ENCODE measurements around the gene PRR20G. TPM values are rescaled to one million over a fixed set of nuclear protein-coding genes. Genes with fewer than 3 reads are reported as not detected.

PRR20G gene
- total RNA-seq, 1 donor from 2014 or later: not detected

DNA sequence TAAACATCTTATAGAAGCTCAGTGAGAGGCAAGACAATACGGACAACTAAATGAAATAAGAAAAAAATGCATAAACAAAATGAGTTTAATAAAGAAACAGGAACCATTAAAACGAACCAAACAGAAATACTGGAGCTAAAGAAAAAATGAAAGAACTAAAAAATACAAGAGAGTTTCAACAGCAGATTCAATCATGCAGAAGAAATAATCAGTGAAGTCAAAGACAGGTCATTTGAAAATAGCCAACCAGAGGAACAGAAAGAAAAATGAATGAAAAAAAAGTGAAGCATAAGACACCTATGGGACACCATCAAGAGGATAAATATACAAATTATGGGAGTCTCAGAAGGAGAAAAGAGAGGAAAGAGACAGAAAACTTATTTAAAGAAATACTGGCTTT lies 42.5 kb upstream of the PRR20G start:
- H3K27me3 ChIP-seq (ENCODE audit: insufficient read depth, low read length): no peaks in the 10 kb centered on the region
- Mint-ChIP-seq H3K4me3 (ENCODE audit: unreplicated experiment) (no peak overlapping the region), H3K36me3 (ENCODE audit: low read depth, unreplicated experiment) (no peaks in the 10 kb centered on the region), H3K27ac (ENCODE audit: unreplicated experiment) (no peak overlapping the region), H3K27me3 (ENCODE audit: low read depth, unreplicated experiment) (peaks cover 27% of the 10 kb centered on the region), H3K9me3 (ENCODE audit: unreplicated experiment) (peaks cover 14% of the 10 kb centered on the region), H3K4me1 (ENCODE audit: low read depth, unreplicated experiment) (peaks cover under 1% of the 10 kb centered on the region)
- no peak overlapping the region for H3K9ac ChIP-seq (ENCODE audit: low read length)
- no peaks in the 10 kb centered on the region for H4K20me1 ChIP-seq (ENCODE audit: insufficient read depth, low read length)
- H2AFZ ChIP-seq (ENCODE audit: low read depth, low read length): no peak overlapping the region
- FAIRE-seq (no peak), DNase-seq (ENCODE audit: low read depth) (no peak)
- no peak overlapping the region for H3K4me3 ChIP-seq (ENCODE audit: insufficient read depth, low read depth, low read length)
- H3K27ac ChIP-seq (ENCODE audit: low read depth, low read length): no peak overlapping the region
- no peaks in the 10 kb centered on the region for H3K36me3 ChIP-seq (ENCODE audit: insufficient read depth, low read length)
- H3K79me2 ChIP-seq (ENCODE audit: insufficient read depth, low read length): no peaks in the 10 kb centered on the region
- no peak overlapping the region for H3K4me2 ChIP-seq (ENCODE audit: low read length)
- no peak for TF ChIP-seq EZH2 (IDR thresholded peaks at IDR 0.05; ENCODE audit: insufficient read depth, low read length)
- TF ChIP-seq, protein P1, sequence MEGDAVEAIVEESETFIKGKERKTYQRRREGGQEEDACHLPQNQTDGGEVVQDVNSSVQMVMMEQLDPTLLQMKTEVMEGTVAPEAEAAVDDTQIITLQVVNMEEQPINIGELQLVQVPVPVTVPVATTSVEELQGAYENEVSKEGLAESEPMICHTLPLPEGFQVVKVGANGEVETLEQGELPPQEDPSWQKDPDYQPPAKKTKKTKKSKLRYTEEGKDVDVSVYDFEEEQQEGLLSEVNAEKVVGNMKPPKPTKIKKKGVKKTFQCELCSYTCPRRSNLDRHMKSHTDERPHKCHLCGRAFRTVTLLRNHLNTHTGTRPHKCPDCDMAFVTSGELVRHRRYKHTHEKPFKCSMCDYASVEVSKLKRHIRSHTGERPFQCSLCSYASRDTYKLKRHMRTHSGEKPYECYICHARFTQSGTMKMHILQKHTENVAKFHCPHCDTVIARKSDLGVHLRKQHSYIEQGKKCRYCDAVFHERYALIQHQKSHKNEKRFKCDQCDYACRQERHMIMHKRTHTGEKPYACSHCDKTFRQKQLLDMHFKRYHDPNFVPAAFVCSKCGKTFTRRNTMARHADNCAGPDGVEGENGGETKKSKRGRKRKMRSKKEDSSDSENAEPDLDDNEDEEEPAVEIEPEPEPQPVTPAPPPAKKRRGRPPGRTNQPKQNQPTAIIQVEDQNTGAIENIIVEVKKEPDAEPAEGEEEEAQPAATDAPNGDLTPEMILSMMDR (IDR thresholded peaks at IDR 0.05; ENCODE audit: insufficient read depth, low read depth, low read length): no peak
- peaks cover 3% of the 10 kb centered on the region for H3K9me3 ChIP-seq (ENCODE audit: insufficient read depth, low read depth, low read length)
- H3K4me1 ChIP-seq (ENCODE audit: insufficient read depth, low read length): no peaks in the 10 kb centered on the region

DNA sequence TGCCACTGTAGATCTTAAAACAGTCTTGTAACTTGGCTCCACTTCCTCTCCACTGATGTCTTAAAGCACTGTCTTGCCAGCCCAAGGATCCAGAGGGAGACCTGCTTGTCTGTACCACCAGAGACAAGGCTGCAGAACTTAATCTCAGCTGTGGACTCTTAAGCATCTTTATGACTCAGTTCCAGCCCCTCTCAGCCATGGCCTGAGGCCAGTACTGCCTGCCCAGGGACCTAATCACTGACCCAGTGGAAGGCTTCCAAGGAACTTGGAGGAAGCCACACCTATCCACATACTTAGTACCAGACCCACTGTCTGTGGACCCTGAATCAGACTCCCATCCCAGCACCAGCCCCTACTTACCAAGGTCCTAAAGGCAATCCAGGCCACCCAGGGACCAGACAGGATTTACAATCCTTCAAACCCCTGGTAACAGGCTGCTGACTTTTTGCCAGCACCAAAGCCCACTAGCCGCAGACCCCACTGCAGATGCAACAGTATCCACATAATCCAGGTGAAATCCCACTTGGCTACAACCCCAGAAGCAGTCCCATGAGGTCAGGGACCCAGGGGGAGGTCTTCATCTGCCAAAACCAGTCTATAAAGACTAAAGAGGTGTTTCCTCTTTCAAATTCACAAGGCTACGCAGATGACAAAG lies 41.9 kb upstream of the PRR20G start:
- H3K36me3 Mint-ChIP-seq (ENCODE audit: low read depth, unreplicated experiment): no peaks in the 10 kb centered on the region
- peaks cover 12% of the 10 kb centered on the region for H3K9me3 Mint-ChIP-seq (ENCODE audit: unreplicated experiment)
- Histone ChIP-seq H4K20me1 (ENCODE audit: insufficient read depth, low read length) (no peaks in the 10 kb centered on the region), H3K4me2 (ENCODE audit: low read length) (no peak overlapping the region), H3K9me3 (ENCODE audit: insufficient read depth, low read depth, low read length) (peaks cover 3% of the 10 kb centered on the region), H3K36me3 (ENCODE audit: insufficient read depth, low read length) (no peaks in the 10 kb centered on the region), H3K9ac (ENCODE audit: low read length) (no peak overlapping the region), H3K27me3 (ENCODE audit: insufficient read depth, low read length) (no peaks in the 10 kb centered on the region), H3K4me3 (ENCODE audit: insufficient read depth, low read depth, low read length) (no peak overlapping the region), H3K4me1 (ENCODE audit: insufficient read depth, low read length) (no peaks in the 10 kb centered on the region), H3K79me2 (ENCODE audit: insufficient read depth, low read length) (no peaks in the 10 kb centered on the region), H3K27ac (ENCODE audit: low read depth, low read length) (no peak overlapping the region), H2AFZ (ENCODE audit: low read depth, low read length) (no peak overlapping the region)
- peaks cover 30% of the 10 kb centered on the region for H3K27me3 Mint-ChIP-seq (ENCODE audit: low read depth, unreplicated experiment)
- DNase-seq (ENCODE audit: low read depth) (no peak), FAIRE-seq (no peak)
- TF ChIP-seq EZH2 (IDR thresholded peaks at IDR 0.05; ENCODE audit: insufficient read depth, low read length): no peak
- TF ChIP-seq, protein P1 (IDR thresholded peaks at IDR 0.05; ENCODE audit: insufficient read depth, low read depth, low read length): no peak
- H3K27ac Mint-ChIP-seq (ENCODE audit: unreplicated experiment): no peak overlapping the region
- no peak overlapping the region for H3K4me3 Mint-ChIP-seq (ENCODE audit: unreplicated experiment)
- H3K4me1 Mint-ChIP-seq (ENCODE audit: low read depth, unreplicated experiment): peaks cover 6% of the 10 kb centered on the region

DNA sequence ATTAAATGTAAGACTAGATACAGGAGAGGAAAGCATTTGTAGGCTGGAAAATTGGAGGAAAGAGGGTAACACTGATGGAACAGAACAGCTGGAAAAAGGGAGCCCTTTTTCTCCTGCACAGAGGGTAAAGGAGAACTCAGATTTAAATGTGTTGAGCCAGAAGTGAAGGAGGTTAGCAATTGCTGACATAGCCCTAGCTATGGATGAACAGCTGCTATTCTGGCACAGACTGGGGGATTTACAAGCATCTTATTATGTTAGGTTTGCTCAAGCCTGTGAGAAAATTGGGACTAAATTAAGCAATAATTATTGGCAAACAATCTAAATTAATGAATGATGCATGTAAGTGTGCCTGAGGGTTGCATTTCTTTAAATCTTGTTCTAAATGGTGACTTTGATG lies 40.6 kb upstream of the PRR20G start:
- Histone ChIP-seq H3K4me1 (ENCODE audit: insufficient read depth, low read length) (no peaks in the 10 kb centered on the region), H2AFZ (ENCODE audit: low read depth, low read length) (no peak overlapping the region), H3K4me3 (ENCODE audit: insufficient read depth, low read depth, low read length) (no peak overlapping the region), H3K79me2 (ENCODE audit: insufficient read depth, low read length) (no peaks in the 10 kb centered on the region), H3K27ac (ENCODE audit: low read depth, low read length) (no peak overlapping the region), H4K20me1 (ENCODE audit: insufficient read depth, low read length) (no peaks in the 10 kb centered on the region), H3K9me3 (ENCODE audit: insufficient read depth, low read depth, low read length) (peaks cover 3% of the 10 kb centered on the region), H3K36me3 (ENCODE audit: insufficient read depth, low read length) (no peaks in the 10 kb centered on the region), H3K27me3 (ENCODE audit: insufficient read depth, low read length) (no peaks in the 10 kb centered on the region), H3K9ac (ENCODE audit: low read length) (no peak overlapping the region), H3K4me2 (ENCODE audit: low read length) (no peak overlapping the region)
- DNase-seq (ENCODE audit: low read depth): no peak
- H3K9me3 Mint-ChIP-seq (ENCODE audit: unreplicated experiment): peaks cover 11% of the 10 kb centered on the region
- peaks cover 40% of the 10 kb centered on the region for H3K27me3 Mint-ChIP-seq (ENCODE audit: low read depth, unreplicated experiment)
- H3K27ac Mint-ChIP-seq (ENCODE audit: unreplicated experiment): no peak overlapping the region
- H3K36me3 Mint-ChIP-seq (ENCODE audit: low read depth, unreplicated experiment): no peaks in the 10 kb centered on the region
- H3K4me1 Mint-ChIP-seq (ENCODE audit: low read depth, unreplicated experiment): peaks cover 6% of the 10 kb centered on the region
- no peak for FAIRE-seq
- H3K4me3 Mint-ChIP-seq (ENCODE audit: unreplicated experiment): no peak overlapping the region
- no peak for TF ChIP-seq EZH2 (IDR thresholded peaks at IDR 0.05; ENCODE audit: insufficient read depth, low read length)
- TF ChIP-seq, protein P1 (IDR thresholded peaks at IDR 0.05; ENCODE audit: insufficient read depth, low read depth, low read length): no peak

Measured in astrocyte (in vitro differentiated cells and primary cell).